Neural cell (in vitro differentiated cells): ENCODE results near the gene PRKCSH. TPM values are rescaled to one million over a fixed set of nuclear protein-coding genes. Genes with fewer than 3 reads are reported as not detected.

Experiments
- H2AFZ ChIP-seq: fragments of 200-600, 300-800 bp; sonication (generic), shearing (Covaris generic); 2 replicates; pipeline ENCODE4 v1.6.0; 2014; ENCODE audit warnings: low read depth, mild to moderate bottlenecking, antibody characterized with exemption, low read length, moderate library complexity
- H3F3A ChIP-seq: fragments of 200-600 bp; shearing (Covaris generic); 2 replicates; pipeline ENCODE4 v1.6.1; 2016; ENCODE audit warnings: mild to moderate bottlenecking, moderate library complexity, mixed read lengths, antibody characterized with exemption, low read length; ENCODE audit not compliant: insufficient read depth, poor library complexity, severe bottlenecking
- H3K27ac ChIP-seq: fragments of 200-600, 300-800 bp; sonication (generic), shearing (Covaris generic); 2 replicates; pipeline ENCODE4 v1.5.1; 2014; ENCODE audit warnings: mild to moderate bottlenecking, low read length, moderate library complexity
- H3K27me3 ChIP-seq: fragments of 300-800, 200-600 bp; sonication (generic), shearing (Covaris generic); 2 replicates; pipeline ENCODE4 v1.6.0; 2014; ENCODE audit warnings: mild to moderate bottlenecking, low read depth, low read length, moderate library complexity; ENCODE audit not compliant: insufficient read depth
- H3K36me3 ChIP-seq: fragments of 300-800, 200-600 bp; sonication (generic), shearing (Covaris generic); 2 replicates; pipeline ENCODE4 v1.5.1; 2014; ENCODE audit warnings: mild to moderate bottlenecking, antibody characterized with exemption, low read length, moderate library complexity; ENCODE audit not compliant: insufficient read depth
- H3K4me2 ChIP-seq: fragments of 300-800, 200-600 bp; sonication (generic), shearing (Covaris generic); 2 replicates; pipeline ENCODE4 v1.6.0; 2014; ENCODE audit warnings: mild to moderate bottlenecking, low read length
- H3K4me3 ChIP-seq: fragments of 300-800, 200-600 bp; sonication (generic), shearing (Covaris generic); 2 replicates; pipeline ENCODE4 v1.5.1; 2014; ENCODE audit warnings: mild to moderate bottlenecking, low read length, moderate library complexity
- H3K79me2 ChIP-seq: fragments of 200-600 bp; shearing (Covaris generic); replicated peaks from 2 replicates; pipeline ENCODE4 v1.6.0; 2014; ENCODE audit warnings: mild to moderate bottlenecking, low read length, moderate library complexity; ENCODE audit not compliant: insufficient read depth
- H3K9ac ChIP-seq: fragments of 300-800, 200-600 bp; sonication (generic), shearing (Covaris generic); 2 replicates; pipeline ENCODE4 v1.6.1; 2016; ENCODE audit warnings: mild to moderate bottlenecking, low read length, mixed read lengths
- H3K9me2 ChIP-seq: fragments of 200-600 bp; shearing (Covaris generic); 2 replicates; pipeline ENCODE4 v1.6.1; 2016; ENCODE audit warnings: mild to moderate bottlenecking, low read length, mixed read lengths; ENCODE audit not compliant: insufficient read depth
- H3K9me3 ChIP-seq: fragments of 200-600, 300-800 bp; sonication (generic), shearing (Covaris generic); 2 replicates; pipeline ENCODE4 v1.6.1; 2016; ENCODE audit warnings: mild to moderate bottlenecking, mixed run types, low read length, moderate library complexity, mixed read lengths
- H4K20me1 ChIP-seq: fragments of 200-600 bp; shearing (Covaris generic); 2 replicates; pipeline ENCODE4 v1.6.1; 2016; ENCODE audit warnings: mild to moderate bottlenecking, mixed run types; ENCODE audit not compliant: insufficient read depth
- CTCF ChIP-seq: fragments of 450-650 bp; IDR thresholded peaks from 2 replicates; pipeline ENCODE4 v1.5.1; 2014; ENCODE audit warnings: antibody characterized with exemption, mild to moderate bottlenecking, moderate library complexity; ENCODE audit not compliant: poor library complexity, severe bottlenecking
- EP300 ChIP-seq: fragments of 450-650 bp; conservative IDR thresholded peaks from 2 replicates; pipeline ENCODE4 v1.6.1; 2014; ENCODE audit warnings: antibody characterized with exemption, mild to moderate bottlenecking, moderate library complexity; ENCODE audit not compliant: poor library complexity, severe bottlenecking
- EZH2 ChIP-seq: fragments of 200-600, 300-800 bp; shearing (Covaris generic), sonication (generic); IDR thresholded peaks from 2 replicates; pipeline ENCODE4 v1.6.1; 2014; ENCODE audit warnings: antibody characterized with exemption, low read length, borderline replicate concordance, mild to moderate bottlenecking; ENCODE audit not compliant: insufficient read depth, poor library complexity, severe bottlenecking
- MXI1 ChIP-seq: fragments of 450-650 bp; conservative IDR thresholded peaks from 2 replicates; pipeline ENCODE4 v1.6.1; 2014; ENCODE audit warnings: antibody characterized with exemption, mild to moderate bottlenecking; ENCODE audit not compliant: poor library complexity, severe bottlenecking
- POLR2AphosphoS5 ChIP-seq: IDR thresholded peaks from 2 replicates; pipeline ENCODE4 v1.6.1; 2012
- RAD21 ChIP-seq: fragments of 450-650 bp; conservative IDR thresholded peaks from 2 replicates; pipeline ENCODE4 v1.6.1; 2014; ENCODE audit warnings: antibody characterized with exemption, mild to moderate bottlenecking, moderate library complexity
- REST ChIP-seq: IDR thresholded peaks from 2 replicates; pipeline ENCODE4 v1.6.1; 2012; ENCODE audit warnings: borderline replicate concordance
- SMC3 ChIP-seq: fragments of 450-650 bp; conservative IDR thresholded peaks from 2 replicates; pipeline ENCODE4 v1.6.1; 2014; ENCODE audit warnings: antibody characterized with exemption, mild to moderate bottlenecking, moderate library complexity; ENCODE audit not compliant: poor library complexity
- TAF1 ChIP-seq: IDR thresholded peaks from 2 replicates; pipeline ENCODE4 v1.6.1; 2012; ENCODE audit warnings: low read depth
- polyA plus RNA-seq: library from polyadenylated mRNA; depleted of rRNA; stranded (reverse); fragments of >200 nt; gene quantifications from 2 replicates; pipeline ENCODE4 v1.2.3, GENCODE V29; 2014

The PRKCSH gene
- polyA plus RNA-seq, 1 donor from 2014 or later: 29.6 TPM

GRCh38 chr19:11421371-11422098 lies 13.9 kb upstream of the PRKCSH start:
- Histone ChIP-seq H3K27ac (no peak overlapping the region), H3K9me2 (no peaks in the 10 kb centered on the region), H3K36me3 (no peaks in the 10 kb centered on the region), H3K4me2 (no peak overlapping the region), H3K79me2 (no peaks in the 10 kb centered on the region), H3K4me3 (no peak overlapping the region), H3K9me3 (peaks cover 11% of the 10 kb centered on the region), H3K27me3 (peaks cover 73% of the 10 kb centered on the region), H2AFZ (no peak overlapping the region), H3F3A (no peaks in the 10 kb centered on the region), H3K9ac (no peak overlapping the region), H4K20me1 (no peaks in the 10 kb centered on the region)
- no peak for TF ChIP-seq EP300
- no peak for TF ChIP-seq EZH2
- no peak for TF ChIP-seq RAD21
- TF ChIP-seq CTCF: no peak
- TF ChIP-seq TAF1: no peak
- no peak for TF ChIP-seq SMC3
- no peak for TF ChIP-seq MXI1
- no peak for TF ChIP-seq POLR2AphosphoS5
- TF ChIP-seq REST: no peak

GRCh38 chr19:11422163-11423065 lies 13.0 kb upstream of the PRKCSH start:
- no peaks in the 10 kb centered on the region for H4K20me1 ChIP-seq
- no peak overlapping the region for H3K9ac ChIP-seq
- peaks cover 11% of the 10 kb centered on the region for H3K9me3 ChIP-seq
- no peak overlapping the region for H2AFZ ChIP-seq
- no peak overlapping the region for H3K27ac ChIP-seq
- H3F3A ChIP-seq: no peaks in the 10 kb centered on the region
- no peak overlapping the region for H3K4me3 ChIP-seq
- peaks cover 64% of the 10 kb centered on the region for H3K27me3 ChIP-seq
- H3K79me2 ChIP-seq: no peaks in the 10 kb centered on the region
- no peak overlapping the region for H3K4me2 ChIP-seq
- no peaks in the 10 kb centered on the region for H3K9me2 ChIP-seq
- no peaks in the 10 kb centered on the region for H3K36me3 ChIP-seq
- no peak for TF ChIP-seq EP300
- no peak for TF ChIP-seq REST
- TF ChIP-seq RAD21: no peak
- no peak for TF ChIP-seq EZH2
- no peak for TF ChIP-seq CTCF
- no peak for TF ChIP-seq SMC3
- no peak for TF ChIP-seq POLR2AphosphoS5
- TF ChIP-seq TAF1: no peak
- TF ChIP-seq MXI1: no peak
